ENCODE measurements around the gene PCDHB2. TPM values are rescaled to one million over a fixed set of nuclear protein-coding genes. Genes with fewer than 3 reads are reported as not detected.

PCDHB2 gene
- total and polyA plus RNA-seq, 2 of the 4 experiments (the other 2 are of a cell fraction), result 0.36 to 0.46 TPM

GRCh38 chr5:141105350-141105749, 10.9 kb downstream of the PCDHB2 start:
- Histone ChIP-seq H4K20me1 (ENCODE audit: insufficient read depth, low read length) (no peaks in the 10 kb centered on the region), H2BK120ac (ENCODE audit: low read depth, low read length) (no peak overlapping the region), H2AK5ac (ENCODE audit: low read depth, low read length) (no peak overlapping the region), H3K18ac (ENCODE audit: low read depth, low read length) (no peak overlapping the region), H3K9me1 (ENCODE audit: insufficient read depth, low read length) (no peaks in the 10 kb centered on the region), H2AFZ (replicated peaks; ENCODE audit: low read length, poor library complexity) (no peak overlapping the region), H3K79me1 (ENCODE audit: low read depth in 1 of 2, low read length in 2 of 2) (no peaks in the 10 kb centered on the region), H4K8ac (ENCODE audit: low read depth in 2 of 2, low read length in 2 of 2) (no peak overlapping the region), H3K27ac (ENCODE audit: insufficient read depth, low read length) (no peak overlapping the region), H2BK15ac (ENCODE audit: low read depth, low read length) (no peak overlapping the region), H2BK5ac (ENCODE audit: low read depth, low read length, poor library complexity, severe bottlenecking) (no peak overlapping the region), H3K4me3 (ENCODE audit: insufficient read depth, low read depth, low read length) (no peak overlapping the region), H3K14ac (replicated peaks; ENCODE audit: low read depth, low read length) (no peak overlapping the region), H3K9me3 (ENCODE audit: control insufficient read depth, insufficient read depth, low read length) (peaks cover 15% of the 10 kb centered on the region; the same call in 1 of the 2 replicates), H3K9ac (ENCODE audit: low read depth, low read length) (no peak overlapping the region), H3K4ac (ENCODE audit: low read depth, low read length) (no peak overlapping the region), H4K91ac (ENCODE audit: insufficient read depth, low read depth, low read length) (no peak overlapping the region), H3K4me1 (ENCODE audit: control insufficient read depth, insufficient read depth, low read length) (no peaks in the 10 kb centered on the region), H2AK9ac (replicated peaks; ENCODE audit: low read depth, low read length, poor library complexity) (no peak overlapping the region), H3K27me3 (ENCODE audit: control insufficient read depth, insufficient read depth, low read length) (no peaks in the 10 kb centered on the region), H3K56ac (ENCODE audit: extremely low read depth, insufficient read depth, low read length) (no peak overlapping the region), H3K4me2 (ENCODE audit: low read depth, low read length) (no peak overlapping the region), H3K23ac (ENCODE audit: low read depth, low read length) (no peak overlapping the region), H2BK20ac (ENCODE audit: low read depth, low read length) (no peak overlapping the region), H3K36me3 (ENCODE audit: control insufficient read depth, insufficient read depth, low read length) (no peaks in the 10 kb centered on the region), H4K5ac (ENCODE audit: low read depth, low read length) (no peak overlapping the region)
- POLR2A ChIA-PET (ENCODE audit: unreplicated experiment), result no interaction called here
- CTCF ChIA-PET, result no interaction called here
- no TSS peak for BruUV-seq (replicated peaks)
- intact Hi-C loops (cut with micrococcal nuclease), result no loop called here
- dilution Hi-C loops (cut with HindIII; ENCODE audit: low sequenced_read_pairs, unreplicated experiment), result no loop called here
- ATAC-seq (ENCODE audit: low read depth), result no peak
- 40% methylated on average over 1 of the region's 2 CpGs; no CpG with 5 or more reads in 1 of the 2 experiments for WGBS, 2 experiments (ENCODE audit: extremely low coverage in 2 of 2, insufficient read length in 1 of 2)
- TF ChIP-seq NFE2L2 (IDR thresholded peaks at IDR 0.05; ENCODE audit: low read depth, low read length), result 0 out of 2 replicates have a peak, but pooled peaks have one; percentile 45
- TF ChIP-seq MAZ (IDR thresholded peaks at IDR 0.05; ENCODE audit: borderline replicate concordance, low read depth, low read length), result no peak
- TF ChIP-seq CHD1 (IDR thresholded peaks at IDR 0.05; ENCODE audit: low read depth, low read length), result no peak
- in situ Hi-C loops (cut with MboI; ENCODE audit: low sequenced_read_pairs), result no loop called here
- no peak for DNase-seq

Measured in IMR-90 (cell line).